Stimulated activated CD4-positive, alpha-beta T cell treated with anti-CD3 and anti-CD28 coated beads, Interleukin-12 subunit alpha, Interleukin-12 subunit beta, amount 100 ng/mL, for 4 hours (primary cell): ENCODE measurements around the gene TBC1D22A.

Experiments used
- DNase-seq: peaks from one replicate; pipeline ENCODE4 v3.0.0-alpha.2; 2020

Gene TBC1D22A

GRCh38 chr22:47199261-47199978 is 437.0 kb downstream of the TBC1D22A start:
- no peak for DNase-seq

GRCh38 chr22:47199979-47200272 is 437.5 kb downstream of the TBC1D22A start:
- DNase-seq = no peak

DNA sequence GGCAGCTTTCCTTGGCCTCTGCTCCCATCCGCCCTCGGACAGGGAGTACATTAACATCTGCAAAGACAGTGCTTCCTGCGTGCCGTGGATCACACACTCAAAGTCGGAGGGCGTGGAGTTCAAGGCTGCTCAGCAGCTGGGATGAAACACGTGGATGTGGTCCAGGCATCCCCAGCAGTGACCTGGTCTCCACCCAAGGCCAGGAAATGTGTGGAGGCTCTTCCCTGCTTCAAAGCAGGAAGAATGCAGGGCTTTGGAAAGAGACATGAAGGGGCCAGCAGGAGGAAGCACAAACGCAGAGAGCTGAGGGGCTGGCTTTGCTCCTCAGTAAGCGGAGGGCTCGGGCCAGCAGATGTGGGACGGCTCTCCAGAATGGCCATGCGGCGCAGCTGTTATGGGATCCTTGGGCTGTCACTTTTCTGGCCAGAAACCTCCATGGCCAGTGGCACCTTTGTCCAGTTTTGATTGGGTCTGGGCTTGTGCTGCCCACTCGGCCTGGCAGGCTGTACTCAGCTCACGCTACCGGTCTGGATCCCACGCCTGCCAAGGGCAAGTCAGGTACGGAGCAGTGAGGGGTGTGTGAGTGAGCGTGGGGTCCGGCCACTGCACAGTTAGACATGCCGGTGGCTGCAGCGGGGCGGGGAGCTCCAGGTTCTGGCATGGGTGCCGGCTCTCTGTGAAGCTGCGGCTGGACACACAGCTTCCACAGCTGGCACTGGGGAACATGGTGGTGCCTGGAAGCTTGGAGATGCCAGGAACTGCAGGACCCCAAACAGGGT is 438.0 kb downstream of the TBC1D22A start:
- DNase-seq = no peak

DNA sequence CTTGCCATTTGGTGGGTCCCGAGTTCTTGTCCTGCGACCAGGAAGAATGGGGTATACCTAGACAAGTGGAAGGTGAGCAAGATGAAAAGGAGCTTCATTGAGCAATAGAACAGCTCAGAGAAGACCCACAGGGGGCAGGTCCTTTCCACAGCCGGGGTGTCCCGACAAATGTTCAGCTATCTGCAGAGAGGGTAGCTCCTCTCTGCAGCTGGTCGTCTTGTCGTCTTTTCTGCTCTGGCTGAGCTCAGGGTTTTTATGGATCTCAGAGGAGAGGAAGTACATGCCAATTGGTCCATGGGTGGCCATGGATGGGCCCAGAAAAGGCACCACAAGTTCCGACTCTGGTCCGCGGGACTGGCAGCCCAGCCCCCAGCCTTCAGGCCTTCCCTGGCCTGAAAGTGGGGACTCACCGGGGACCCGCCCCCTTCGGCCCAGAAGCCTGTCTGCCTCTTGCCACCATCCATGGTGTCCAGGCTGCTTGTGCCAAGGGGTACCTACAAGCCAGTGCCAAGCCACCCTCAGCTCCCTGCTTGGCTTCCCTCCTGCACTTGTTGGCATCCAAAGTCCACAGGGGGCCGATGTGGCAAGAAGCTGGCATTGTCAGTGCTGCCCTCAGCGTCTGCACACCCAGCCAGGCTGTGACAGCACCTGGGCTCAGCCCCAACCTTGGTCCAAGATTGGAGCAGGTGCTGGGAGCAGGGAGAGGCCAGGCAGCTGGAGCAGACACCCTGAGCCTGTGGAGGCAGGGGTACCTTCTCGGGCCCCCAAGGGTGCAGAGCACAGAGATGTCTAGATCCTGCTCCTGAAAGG is 438.9 kb downstream of the TBC1D22A start:
- no peak for DNase-seq

GRCh38 chr22:47201996-47202818 is 439.8 kb downstream of the TBC1D22A start:
- no peak for DNase-seq

GRCh38 chr22:47202819-47203553 is 440.5 kb downstream of the TBC1D22A start:
- DNase-seq = no peak

- DNase-seq = no peak
Measured at GRCh38 chr22:47203554-47203991, 441.1 kb downstream of the TBC1D22A start.

- DNase-seq = no peak
Measured at GRCh38 chr22:47204002-47204979, 441.8 kb downstream of the TBC1D22A start.

GRCh38 chr22:47205081-47205491 is 442.6 kb downstream of the TBC1D22A start:
- DNase-seq = no peak

DNA sequence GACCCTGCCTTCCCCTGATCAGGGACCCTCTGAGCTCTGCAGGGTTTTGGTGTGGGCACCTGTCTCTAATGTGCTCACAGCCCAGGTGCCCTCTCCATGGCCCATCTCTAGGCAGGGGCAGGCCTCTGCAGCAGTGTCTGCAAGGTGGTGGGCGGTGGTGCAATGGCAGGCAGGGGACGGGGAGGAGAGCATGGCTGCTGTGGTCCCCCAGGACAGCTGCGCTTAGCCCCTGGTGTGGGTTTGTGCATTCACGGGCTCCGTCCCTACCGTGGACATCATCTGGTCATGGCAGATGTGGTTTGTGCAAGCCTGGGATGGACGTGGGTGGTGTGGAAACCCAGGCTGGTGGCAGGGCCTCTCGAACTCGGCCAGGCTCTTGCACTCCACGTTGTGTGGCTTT is 443.1 kb downstream of the TBC1D22A start:
- DNase-seq = no peak

- DNase-seq = no peak
Measured at GRCh38 chr22:47206164-47206563, 443.7 kb downstream of the TBC1D22A start.

- no peak for DNase-seq
Measured at GRCh38 chr22:47206666-47207218, 444.3 kb downstream of the TBC1D22A start.

DNA sequence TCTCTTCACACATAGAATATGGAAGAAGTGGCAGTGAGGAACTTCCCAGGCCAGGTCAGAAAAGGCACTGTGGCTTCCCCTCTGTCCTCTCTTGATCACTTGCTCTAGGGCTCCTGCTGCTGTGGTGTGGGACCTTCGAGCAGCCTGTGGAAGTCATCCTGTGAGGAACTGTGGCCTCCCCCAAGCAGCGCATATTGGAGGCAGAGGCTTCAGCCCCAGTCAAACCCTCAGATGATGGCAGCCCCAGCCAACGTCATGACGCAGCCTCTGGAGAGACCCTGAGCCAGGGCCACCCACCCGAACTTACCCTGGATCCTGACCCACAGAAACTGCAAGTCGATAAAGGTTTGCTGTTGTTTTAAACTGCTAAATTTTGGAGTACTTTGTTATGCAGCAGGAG is 444.9 kb downstream of the TBC1D22A start:
- DNase-seq = no peak

GRCh38 chr22:47207846-47208554 is 445.6 kb downstream of the TBC1D22A start:
- DNase-seq = no peak

DNA sequence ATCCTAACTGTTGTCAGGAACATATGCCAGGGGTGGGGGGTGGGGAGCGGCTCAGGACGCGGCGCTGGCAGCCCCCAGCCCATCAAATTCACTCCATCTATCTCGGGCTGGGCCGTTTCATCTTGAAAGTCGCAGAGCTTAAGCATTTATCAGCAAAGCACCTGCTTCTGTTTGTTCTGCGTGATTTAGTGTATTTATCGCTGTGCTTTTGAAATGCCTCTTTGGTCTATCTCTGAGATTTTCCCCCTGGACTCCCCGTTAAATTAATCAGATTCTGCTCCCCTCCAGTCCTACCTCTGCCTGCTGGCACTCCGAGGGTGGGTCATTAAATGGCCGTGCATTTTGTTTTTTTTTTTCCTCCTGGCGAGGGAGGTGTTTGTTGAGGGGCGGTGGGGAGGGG is 446.2 kb downstream of the TBC1D22A start:
- no peak for DNase-seq

- no peak for DNase-seq
Measured at GRCh38 chr22:47209040-47209514, 446.6 kb downstream of the TBC1D22A start.

DNA sequence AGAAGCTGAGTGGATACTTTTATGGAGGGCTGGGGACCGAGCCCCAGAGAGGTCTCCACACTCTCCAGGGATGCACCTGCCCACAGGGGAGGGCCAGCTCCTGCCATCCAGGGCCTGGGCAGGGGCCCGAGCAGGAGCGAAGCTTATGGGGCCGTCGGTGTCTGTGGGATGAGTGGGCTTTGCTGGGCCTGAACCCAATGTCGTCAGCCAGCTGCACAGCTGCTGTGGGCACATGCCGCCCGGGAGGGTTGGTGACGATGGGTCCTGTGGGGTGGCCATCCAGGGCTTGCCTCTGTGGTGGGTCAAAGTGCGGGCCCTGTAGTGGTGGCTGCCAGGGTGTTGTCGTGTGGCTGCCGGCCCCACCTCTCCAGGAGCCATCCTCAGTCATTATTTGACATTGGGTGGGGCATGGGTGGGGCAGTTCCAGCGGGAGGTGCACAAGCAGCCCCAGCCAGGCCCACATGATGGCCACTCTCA is 447.1 kb downstream of the TBC1D22A start:
- DNase-seq = no peak

DNA sequence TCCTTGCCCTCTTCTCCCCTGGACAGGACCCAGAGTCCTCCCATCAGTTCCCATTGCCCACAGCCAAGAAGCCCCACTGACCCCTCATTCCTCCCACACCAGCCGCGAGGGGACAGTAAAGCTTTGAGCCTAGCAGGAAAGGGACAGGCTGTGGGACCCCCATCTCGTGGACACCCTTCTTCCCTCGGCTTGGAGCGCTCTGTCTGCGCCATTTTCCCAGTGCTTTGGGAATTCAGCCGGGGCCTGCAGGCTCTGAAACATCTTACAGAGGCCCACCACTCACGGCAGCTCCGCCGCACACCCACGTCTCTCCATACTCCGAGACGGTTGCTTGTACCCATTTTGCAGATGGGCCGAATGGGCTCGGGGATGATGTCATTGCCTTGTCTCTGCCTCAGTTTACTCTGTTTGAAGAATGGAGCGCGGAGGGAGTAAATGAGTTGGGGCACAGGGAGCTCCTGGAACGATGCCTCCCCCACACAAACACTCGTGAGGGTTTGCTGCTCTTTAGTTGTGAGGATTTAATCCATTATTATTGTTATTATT is 447.7 kb downstream of the TBC1D22A start:
- no peak for DNase-seq

- no peak for DNase-seq
Measured at GRCh38 chr22:47210686-47211085, 448.2 kb downstream of the TBC1D22A start.
